GM04504 (cell line): Measurements from ENCODE around the gene FMO2.
A peak's percentile ranks its signal among the peaks of the same experiment; 100 is the strongest.
"Not testable (repeated sequence)": the region's sequence is repeated elsewhere in the genome, so short reads cannot be mapped to it uniquely, and the experiment has no call there.

ENCODE experiments used
- DNase-seq: peaks from one replicate; pipeline ENCODE4 v3.0.0-alpha.2; 2012; ENCODE audit warnings: low read depth

FMO2 gene

DNA sequence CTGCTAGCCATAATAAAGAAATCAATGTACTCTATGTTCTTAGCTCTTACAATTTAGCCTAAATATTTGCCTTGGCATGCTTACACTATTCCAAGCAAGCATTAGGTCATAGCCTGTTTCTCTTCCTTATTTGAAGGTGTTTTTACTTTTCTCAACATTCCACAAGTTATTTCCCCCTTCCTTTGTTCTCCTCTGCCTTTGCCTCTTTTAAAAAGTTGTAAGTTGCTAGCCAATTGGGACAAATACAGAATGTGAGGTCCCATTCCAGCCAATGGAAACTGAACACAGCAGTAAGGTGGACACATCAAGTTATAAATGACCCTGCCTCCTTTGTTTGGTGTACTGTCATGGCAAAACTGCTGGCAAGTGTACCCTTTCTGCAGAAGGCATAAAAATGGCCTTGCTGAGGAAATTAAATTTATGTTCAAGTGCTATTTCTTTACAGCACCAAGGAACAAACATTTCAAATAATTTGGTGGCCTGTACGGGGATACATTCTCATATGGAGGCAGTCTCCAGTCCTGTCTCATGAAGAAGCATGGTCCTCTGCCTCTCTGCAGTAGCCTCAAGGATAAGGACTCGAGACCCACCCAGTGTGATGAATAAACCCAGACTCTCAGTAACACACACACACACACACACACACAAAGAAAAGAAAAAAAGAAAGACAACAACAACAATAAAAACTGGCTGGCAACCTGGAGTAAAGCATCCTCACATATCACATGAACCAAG lies 34.4 kb downstream of the FMO2 start:
- no peak for DNase-seq

DNA sequence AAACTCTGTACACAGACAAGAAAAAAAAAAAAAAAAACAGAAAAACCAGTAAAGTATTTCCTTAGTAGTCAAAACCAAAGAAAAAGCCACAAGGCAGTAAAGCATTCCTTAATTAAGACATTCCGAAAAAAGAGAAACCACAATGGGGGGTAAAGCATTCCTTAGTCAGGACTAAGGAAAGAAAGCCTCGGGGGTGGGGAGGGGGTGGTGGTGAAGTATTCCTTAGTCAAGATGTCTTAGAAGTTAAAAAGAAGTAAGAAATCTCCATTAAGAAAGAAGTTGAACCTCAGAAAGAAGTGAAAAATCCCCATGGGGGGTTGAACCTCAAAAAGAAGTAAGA lies 35.0 kb downstream of the FMO2 start:
- DNase-seq = peak; percentile 15

DNA sequence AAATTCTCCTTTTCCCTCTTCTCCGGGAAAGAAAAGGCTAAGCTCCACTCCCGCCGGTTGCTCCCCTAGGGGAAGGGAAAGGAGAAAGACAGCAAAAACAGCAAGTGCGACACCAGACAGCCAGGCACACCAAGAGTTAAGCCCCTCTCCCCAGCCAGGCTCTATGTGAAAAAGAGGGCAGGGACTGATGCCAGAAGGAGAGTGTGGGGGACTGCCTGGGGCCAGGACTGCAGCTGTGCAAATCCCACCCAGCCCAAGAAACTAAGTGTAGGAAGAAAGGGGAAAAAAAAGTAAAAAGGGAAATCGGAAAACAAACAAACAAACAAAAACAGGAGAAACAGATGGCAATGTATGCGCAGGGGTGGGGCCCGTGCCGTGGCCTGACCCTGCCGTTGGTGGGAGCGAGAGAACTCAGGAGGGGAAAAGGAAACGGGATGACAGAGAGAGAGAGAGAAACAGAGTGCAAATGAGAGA lies 35.5 kb downstream of the FMO2 start:
- no peak for DNase-seq

DNA sequence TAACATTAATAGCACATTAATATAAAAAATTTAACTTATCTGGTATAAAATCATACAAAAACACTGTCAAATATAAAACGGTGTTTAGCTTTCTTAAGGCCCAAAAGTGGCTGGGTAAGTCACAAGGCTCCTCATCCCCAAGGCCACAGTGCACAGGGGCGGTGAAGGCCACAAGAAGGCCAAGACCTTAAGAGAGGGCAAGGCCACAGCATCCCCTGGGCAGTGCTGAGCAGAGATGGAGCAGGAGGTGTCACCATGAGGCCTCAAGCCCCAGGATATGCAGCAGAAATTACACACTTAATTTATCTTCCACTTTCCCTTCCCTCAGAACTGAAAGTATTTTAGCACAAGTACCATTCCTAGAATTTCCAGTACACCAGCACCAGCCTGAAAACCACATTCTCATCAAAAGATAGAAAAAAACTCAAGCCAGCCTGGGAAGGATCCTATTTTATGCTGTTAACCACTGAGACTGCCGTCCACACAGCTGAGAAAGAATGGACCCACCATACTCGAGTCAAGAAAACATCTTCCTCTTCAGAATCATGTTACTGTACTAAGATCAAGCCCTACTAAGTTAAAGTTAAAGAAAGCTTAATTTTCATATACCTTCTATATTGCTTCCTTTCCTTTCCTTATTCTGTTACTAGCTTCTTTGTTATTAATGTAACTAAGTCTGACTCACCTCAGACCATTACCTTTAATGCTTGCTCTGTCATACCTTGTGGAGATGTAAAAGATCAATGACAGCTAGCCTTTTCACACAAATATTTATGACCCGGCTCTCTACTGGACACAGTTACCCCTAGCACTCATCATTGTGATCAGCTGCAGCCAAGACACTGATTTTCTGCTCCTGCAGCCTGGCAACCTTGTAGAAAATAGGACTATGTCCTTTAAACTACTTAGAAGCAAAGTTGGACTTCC lies 36.8 kb downstream of the FMO2 start:
- DNase-seq = no peak

DNA sequence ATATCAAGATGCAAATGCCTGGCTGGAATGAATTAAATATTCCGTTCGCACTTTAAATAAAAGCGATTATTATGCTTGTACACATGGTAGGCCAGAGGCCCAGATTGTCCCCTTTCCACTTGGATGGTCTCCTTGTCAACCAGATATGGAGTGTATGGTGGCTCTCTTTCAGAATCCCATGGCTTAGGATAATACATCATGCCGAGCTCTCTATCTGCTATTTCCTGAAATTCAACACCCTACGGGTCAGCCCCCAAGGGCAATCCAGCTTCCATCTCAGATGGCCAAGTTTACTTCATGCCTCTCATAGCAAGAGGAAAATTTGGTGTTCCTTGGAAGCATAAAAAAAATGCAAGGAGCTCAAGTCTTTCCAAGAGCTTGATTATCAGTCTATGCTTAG lies 37.8 kb downstream of the FMO2 start:
- DNase-seq = no peak

DNA sequence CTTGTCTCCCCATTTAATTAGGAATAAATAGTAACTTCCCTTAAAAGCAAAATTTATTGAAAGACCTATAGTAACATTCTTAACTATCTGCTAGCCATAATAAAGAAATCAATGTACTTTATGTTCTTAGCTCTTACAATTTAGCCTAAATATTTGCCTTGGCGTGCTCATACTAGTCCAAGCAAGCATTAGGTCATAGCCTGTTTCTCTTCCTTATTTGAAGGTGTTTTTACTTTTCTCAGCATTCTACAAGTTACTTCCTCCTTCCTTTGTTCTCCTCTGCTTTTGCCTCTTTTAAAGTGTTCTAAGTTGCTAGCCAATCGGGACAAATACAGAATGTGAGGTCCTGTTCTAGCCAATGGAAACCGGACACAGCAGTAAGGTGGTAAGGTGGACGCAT lies 39.2 kb downstream of the FMO2 start:
- not testable (repeated sequence) for DNase-seq

DNA sequence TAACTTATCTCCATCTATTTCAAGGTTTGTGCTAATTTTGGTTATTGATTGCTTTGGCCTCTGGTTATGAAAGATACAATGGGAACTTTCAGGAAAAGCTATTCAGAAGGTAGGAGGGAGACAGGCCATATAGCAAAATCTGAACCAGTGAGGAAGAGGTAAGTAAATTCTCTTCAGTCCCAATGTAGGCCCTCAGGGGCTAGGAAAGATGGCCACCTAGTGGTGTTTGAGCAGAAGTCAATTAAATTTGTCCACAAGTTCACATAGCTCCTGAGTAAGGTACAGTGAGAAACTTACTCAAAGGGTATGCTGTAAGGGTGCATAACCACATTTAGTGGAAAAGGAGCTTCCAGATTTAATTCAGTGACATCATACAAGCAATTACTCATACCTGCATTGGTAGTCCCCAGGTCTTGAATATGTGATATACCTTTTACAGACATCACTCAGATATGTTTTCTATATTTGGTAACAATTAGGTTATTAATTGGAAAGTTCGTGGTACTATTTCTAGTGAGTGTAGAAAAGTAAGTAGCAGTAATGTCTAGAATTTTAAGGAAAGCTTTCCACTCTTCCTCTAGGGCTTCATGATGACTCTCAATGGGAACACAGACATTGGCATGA lies 41.8 kb downstream of the FMO2 start:
- no peak for DNase-seq

- DNase-seq = no peak
These were observed 46.2 kb downstream of the FMO2 start for GRCh38 chr1:171231326-171231725.

DNA sequence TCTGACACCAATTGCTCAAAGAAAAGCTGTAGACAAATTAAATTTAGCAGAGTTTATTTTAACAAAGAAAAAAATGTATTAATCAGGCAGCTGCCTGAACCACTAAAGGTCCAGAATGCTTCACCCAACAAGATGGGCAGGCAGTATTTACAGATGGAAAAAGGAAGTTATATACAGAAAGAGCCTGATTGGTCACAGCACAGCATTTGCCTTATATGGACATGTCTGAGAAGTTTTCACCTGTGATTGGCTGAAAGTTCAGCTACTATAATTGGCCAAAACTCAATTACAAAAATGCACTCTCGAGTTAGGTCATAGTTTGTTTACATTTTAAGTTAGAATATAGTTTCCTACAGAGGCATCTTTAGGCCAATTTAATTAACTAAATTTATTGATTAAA lies 48.1 kb downstream of the FMO2 start:
- no peak for DNase-seq

DNA sequence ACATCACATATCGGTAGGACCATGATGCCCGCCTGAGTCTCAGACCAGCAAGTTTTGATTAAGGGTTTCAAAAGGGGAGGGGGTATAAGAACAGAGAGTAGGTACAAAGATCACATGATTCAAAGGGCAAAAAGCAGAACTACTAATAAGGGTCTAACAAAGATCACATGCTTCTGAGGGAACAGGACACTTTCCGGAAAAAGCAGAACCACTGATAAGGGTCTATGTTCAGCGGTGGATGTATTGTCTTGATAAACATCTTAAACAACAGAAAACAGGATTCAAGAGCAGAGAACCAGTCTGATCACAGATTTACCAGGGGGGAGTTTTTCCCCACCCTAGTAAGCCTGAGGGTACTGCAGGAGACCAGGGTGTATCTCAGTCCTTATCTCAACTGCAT lies 51.1 kb downstream of the FMO2 start:
- DNase-seq = not testable (repeated sequence)

GRCh38 chr1:171243878-171244277 lies 58.8 kb downstream of the FMO2 start:
- no peak for DNase-seq

GRCh38 chr1:171245458-171246064 lies 60.5 kb downstream of the FMO2 start:
- DNase-seq = no peak

GRCh38 chr1:171247501-171247900 lies 62.4 kb downstream of the FMO2 start:
- no peak for DNase-seq

GRCh38 chr1:171248302-171248701 lies 63.2 kb downstream of the FMO2 start, which contains the start of gene FMO1:
Gene FMO1 (plus strand): TSS chr1:171248494. CDS start chr1:171258088, 9,594 bp downstream.
- DNase-seq = no peak

DNA sequence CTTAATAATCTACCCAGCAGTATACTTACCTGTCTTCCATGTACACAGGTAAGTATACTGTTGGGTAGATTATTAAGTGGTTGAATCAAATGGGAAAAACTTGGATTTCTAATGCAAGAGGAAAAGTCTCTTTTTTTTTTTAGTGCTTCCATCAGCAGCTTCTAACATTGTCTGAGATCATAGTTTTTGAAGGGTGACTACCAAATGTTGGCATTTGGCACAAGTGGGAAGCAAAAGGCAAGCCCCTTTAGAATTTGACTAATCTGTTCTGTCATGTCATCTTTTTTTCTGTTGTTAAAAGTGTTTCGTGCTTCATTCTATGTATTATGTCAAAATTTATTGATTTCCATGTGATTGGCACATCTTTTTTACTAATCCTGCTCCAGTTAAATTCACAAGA lies 63.7 kb downstream of the FMO2 start:
- no peak for DNase-seq

GRCh38 chr1:171250263-171250662 lies 65.2 kb downstream of the FMO2 start:
- DNase-seq = no peak

- DNase-seq = no peak
These were observed 66.2 kb downstream of the FMO2 start for GRCh38 chr1:171251042-171251951.

DNA sequence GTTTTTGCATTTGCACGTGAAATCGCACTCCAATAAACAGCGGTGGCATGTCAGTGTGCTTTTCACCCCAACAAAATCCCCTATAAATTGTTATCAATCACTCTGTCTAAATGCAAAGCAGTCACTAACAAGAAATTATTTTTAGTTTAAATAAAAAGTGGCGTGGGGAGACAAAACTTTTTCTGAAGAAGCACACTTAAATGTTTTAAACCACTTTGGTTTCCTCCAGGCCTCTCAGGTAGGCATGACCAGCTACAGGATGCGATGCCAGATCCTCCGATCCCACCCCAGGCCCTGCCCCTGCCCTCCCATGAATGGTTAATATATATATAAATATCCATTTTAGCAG lies 66.8 kb downstream of the FMO2 start:
- DNase-seq = no peak

DNA sequence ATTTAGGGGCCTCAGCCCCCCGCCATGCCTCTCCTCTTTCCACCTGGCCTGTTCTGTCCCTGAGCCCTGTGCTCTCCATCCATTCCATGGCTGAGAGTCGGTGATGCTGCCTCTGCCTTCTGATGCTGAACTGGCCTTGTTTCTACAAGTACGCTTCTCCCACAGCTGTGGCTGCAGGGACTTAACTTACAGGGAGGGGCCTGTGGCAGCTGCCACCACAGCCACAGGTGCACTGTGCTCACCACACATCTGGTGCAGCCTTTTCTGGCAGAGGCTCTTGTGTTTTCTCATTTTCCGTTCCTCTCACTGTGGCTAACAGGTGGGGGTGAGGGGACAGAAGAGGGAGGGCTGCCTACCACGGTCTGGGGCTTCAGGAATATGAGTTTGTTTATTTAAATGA lies 67.4 kb downstream of the FMO2 start:
- DNase-seq = no peak

DNA sequence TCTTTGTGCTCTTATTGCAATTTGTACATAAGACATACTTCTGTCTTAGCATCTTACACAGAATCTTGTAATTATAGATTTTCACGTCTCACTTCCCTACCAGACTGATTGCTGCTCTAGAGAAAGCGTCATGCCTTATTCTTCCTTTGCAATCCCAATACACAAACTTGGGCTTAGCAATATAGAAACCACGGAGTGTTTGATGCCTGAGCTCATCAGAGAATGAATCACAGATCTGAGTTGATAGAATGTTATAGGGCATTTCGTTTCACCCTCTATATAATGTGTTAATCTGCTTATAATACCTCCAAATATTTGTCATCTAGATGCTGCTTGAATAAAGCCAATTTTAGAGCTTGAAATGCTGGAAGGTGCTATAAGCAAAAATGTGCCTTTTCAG lies 69.8 kb downstream of the FMO2 start:
- no peak for DNase-seq

GRCh38 chr1:171256940-171257606 lies 72.0 kb downstream of the FMO2 start:
- peak; percentile 24 for DNase-seq
